Left kidney (tissue), 8 donors: Measurements from ENCODE around the gene CBX5. TPM values are rescaled to one million over a fixed set of nuclear protein-coding genes. Genes with fewer than 3 reads are reported as not detected.
"Not testable (repeated sequence)": the region's sequence is repeated elsewhere in the genome, so short reads cannot be mapped to it uniquely, and the experiment has no call there.

ENCODE experiments used
- DNase-seq: peaks from one replicate; pipeline ENCODE4 v3.0.0-alpha.2; 2013
- long read RNA-seq, 8 donors: transcript quantifications; one replicate each; lab custom pipeline, GENCODE V29; 2026
- polyA plus RNA-seq: library from polyadenylated mRNA; unstranded; fragments of 120-200 nt; gene quantifications from one replicate; pipeline ENCODE4 v1.2.1, GENCODE V29; 2013; ENCODE audit not compliant: insufficient read length

The CBX5 gene
- polyA plus RNA-seq, result 169 TPM
- long read RNA-seq, donor 1, full-length matches to known transcripts, result 31 of 4,374 reads
- long read RNA-seq, donor 1, partial matches to known transcripts, result 3,993 of 4,374 reads
- long read RNA-seq, donor 1, other reads (novel, unspliced or antisense), result 350 of 4,374 reads
- long read RNA-seq, donor 2, full-length matches to known transcripts, result 31 of 3,549 reads
- long read RNA-seq, donor 2, partial matches to known transcripts, result 2,141 of 3,549 reads
- long read RNA-seq, donor 2, other reads (novel, unspliced or antisense), result 1,377 of 3,549 reads
- long read RNA-seq, donor 3, full-length matches to known transcripts, result 18 of 2,514 reads
- long read RNA-seq, donor 3, partial matches to known transcripts, result 2,219 of 2,514 reads
- long read RNA-seq, donor 3, other reads (novel, unspliced or antisense), result 277 of 2,514 reads
- long read RNA-seq, donor 4, full-length matches to known transcripts, result 4 of 9 reads
- long read RNA-seq, donor 4, partial matches to known transcripts, result 5 of 9 reads
- long read RNA-seq, donor 4, other reads (novel, unspliced or antisense), result 0 of 9 reads
- long read RNA-seq, donor 5, full-length matches to known transcripts, result 24 of 49 reads
- long read RNA-seq, donor 5, partial matches to known transcripts, result 25 of 49 reads
- long read RNA-seq, donor 5, other reads (novel, unspliced or antisense), result 0 of 49 reads
- long read RNA-seq, donor 6, full-length matches to known transcripts, result 16 of 2,608 reads
- long read RNA-seq, donor 6, partial matches to known transcripts, result 2,294 of 2,608 reads
- long read RNA-seq, donor 6, other reads (novel, unspliced or antisense), result 298 of 2,608 reads
- long read RNA-seq, donor 7, full-length matches to known transcripts, result 30 of 4,184 reads
- long read RNA-seq, donor 7, partial matches to known transcripts, result 3,513 of 4,184 reads
- long read RNA-seq, donor 7, other reads (novel, unspliced or antisense), result 641 of 4,184 reads
- long read RNA-seq, donor 8, full-length matches to known transcripts, result 10 of 10 reads
- long read RNA-seq, donor 8, partial matches to known transcripts, result 0 of 10 reads
- long read RNA-seq, donor 8, other reads (novel, unspliced or antisense), result 0 of 10 reads

DNA sequence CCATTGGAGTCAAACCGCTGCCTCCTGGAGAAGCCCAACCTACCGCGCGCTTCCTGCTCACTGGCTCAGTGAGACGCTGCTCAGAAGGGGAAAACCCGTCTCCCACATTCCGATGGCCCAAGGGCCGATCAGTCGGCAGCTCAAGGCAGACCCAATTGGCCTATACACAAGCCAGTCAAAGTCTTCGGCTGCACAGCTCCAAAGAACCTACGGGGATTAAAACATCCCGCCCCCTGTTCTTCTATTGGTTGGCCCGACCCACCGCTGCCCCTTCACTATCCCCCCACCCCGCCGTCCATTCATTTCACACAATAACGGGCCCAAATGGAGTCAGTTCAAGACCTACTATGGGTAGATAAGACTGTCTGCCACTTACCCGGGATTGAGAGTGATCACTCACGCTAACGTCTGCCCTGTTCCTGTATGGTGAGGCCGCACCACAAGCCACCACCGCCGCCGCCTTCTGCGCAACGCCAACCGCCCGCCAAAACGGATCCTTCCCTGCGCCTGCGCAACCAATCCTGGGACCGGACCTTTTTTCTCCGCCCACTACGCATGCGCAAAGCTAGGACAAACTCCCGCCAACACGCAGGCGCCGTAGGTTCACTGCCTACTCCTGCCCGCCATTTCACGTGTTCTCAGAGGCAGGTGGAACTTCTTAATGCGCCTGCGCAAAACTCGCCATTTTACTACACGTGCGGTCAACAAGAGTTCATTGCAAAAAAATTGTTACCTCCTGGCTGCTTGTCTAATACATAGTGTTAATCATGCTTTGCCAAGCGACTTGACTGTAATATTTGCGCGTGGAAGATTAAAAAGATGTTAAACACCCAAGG, at the start of gene CBX5:
Gene CBX5 (minus strand): TSS at position 491 of the 836 bp plus-strand sequence. CDS start 22,472 bp downstream, outside the sequence.
- peak; percentile 100 for DNase-seq

DNA sequence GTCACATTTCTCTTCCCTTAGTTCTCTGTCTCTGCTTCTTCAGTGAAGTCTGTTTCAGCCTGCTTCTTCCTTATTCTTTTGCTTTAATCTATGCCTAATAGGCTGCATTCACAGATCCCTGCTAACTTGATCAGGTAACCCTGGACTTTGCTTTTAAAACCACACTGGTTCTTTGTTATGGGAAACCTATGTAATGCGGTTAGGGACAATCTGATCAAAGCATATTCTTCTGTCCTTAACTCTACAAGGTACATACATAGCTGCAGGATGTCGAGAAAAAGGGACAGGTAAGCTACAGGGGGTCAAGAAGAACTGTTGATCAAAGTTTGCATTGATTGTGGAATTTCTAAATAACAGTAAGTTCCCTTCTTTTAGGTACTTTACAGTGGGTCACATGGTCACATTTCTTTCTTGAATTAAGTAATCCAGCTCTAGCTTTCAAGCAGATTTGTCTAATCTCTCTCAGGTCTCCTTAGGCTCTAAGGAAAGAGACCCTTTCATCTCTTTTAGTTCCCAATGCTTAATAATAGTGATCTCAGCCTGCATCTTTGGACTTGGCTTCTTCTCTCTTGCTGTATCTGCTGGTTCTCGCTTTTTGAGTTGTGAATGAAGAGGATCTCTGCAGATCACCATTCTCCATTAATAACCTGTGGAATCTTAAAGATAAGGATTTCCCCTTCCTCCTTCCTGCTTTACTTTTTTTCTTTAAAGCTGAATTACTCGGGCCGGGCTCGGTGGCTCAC, 48.8 kb upstream of the CBX5 start:
- no peak for DNase-seq

- not testable (repeated sequence) for DNase-seq
Observed at GRCh38 chr12:54325442-54326109, 45.7 kb upstream of the CBX5 start.

GRCh38 chr12:54324617-54325441, 44.9 kb upstream of the CBX5 start, which contains the start of gene COPZ1:
Gene COPZ1, plus strand, starts transcription at chr12:54325131. Its CDS starts 33 bp downstream, at chr12:54325164.
- peak; percentile 99 for DNase-seq

DNA sequence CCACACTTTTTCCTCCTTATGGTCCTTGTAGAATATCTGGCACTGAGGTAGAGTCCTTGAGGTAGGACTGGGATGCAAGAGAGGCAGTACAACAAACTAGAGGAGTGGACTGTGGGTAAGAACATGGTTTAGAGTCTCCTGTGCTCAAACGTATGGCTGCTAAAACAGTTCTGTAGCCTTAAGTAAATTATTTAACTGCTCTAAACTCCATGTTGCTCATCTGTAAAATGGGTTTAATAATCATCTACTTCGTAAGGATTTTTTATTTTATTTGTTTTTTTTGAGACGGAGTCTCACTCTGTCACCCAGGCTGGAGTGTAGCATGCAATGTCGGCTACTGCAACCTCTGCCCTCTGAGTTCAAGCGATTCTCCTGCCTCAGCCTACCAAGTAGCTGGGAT, 41.4 kb upstream of the CBX5 start:
- DNase-seq, result no peak

DNA sequence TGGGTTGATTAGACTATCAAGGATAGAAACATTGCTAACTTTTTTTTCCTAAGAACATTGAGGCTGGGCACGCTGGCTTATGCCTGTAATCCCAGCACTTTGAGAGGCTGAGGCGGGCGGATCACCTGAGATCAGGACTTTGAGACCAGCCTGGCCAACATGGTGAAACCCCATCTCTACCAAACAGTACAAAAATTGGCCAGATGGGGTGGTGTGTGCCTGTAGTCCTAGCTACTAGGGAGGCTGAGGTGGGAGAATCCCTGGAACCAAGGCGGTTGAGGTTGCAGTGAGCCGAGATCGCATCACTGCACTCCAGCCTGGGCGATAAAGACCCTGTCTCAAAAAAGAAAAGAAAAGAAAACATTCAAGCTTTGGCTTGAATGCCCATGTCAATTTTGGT, 32.4 kb upstream of the CBX5 start:
- DNase-seq, result not testable (repeated sequence)

DNA sequence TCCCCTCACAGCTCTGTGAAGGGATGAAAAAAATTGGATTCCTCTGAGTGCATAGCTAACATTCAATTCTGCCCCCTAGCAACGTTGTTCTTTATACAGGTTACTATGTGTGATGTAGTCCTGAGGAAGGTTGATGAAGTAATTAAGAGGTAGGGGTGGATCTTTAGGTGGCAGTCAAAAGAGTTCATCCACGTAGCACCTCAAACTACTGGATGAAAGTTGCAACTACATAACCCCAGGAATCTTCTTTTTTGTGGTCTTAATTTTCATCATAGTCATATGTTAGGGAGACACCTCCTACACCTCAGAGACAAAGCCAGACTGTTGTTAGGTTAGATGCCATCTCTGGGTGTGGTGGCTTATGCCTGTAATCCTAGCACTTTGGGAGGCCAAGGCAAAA, 31.1 kb upstream of the CBX5 start:
- DNase-seq, result no peak

GRCh38 chr12:54306925-54307741, 27.2 kb upstream of the CBX5 start:
- DNase-seq, result no peak

- DNase-seq, result no peak
Observed at GRCh38 chr12:54304187-54304810, 24.4 kb upstream of the CBX5 start.

- DNase-seq, result no peak
Observed at GRCh38 chr12:54303640-54304039, 23.7 kb upstream of the CBX5 start.

DNA sequence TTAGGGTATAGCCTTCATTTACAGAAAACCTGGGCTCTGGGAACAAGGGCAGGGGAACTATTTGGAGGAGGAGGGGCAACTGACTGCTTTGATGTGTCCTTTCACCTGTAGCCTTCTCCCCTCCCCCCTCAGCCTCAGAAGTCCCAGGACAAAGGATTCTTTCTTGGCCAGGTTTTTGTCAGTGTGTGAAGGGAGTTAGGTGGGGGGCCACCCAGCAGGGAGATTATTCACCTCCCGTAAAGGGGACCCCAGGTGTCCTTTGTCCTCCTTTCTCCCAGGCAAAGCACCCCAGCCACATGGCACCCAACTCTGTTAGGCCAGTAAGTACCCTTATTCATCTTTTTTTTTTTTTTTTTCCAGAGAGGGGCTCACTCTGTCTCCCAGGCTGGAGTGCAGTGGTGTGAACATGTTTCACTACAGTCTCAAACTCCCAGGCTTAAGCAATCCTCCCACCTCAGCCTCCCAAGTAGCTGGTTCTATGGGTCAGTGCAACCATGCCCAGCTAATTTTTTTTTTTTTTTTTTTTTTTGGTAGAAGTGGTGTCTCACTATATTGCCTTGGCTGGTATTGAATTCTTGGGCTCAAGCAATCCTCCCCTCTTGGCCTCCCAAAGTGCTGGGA, 21.6 kb upstream of the CBX5 start:
- no peak for DNase-seq

GRCh38 chr12:54300732-54301427, 21.0 kb upstream of the CBX5 start, which contains the start of gene NFE2:
Gene NFE2, minus strand, starts transcription at chr12:54301015. Its CDS starts 5,767 bp downstream, at chr12:54295248.
- DNase-seq, result peak; percentile 81

DNA sequence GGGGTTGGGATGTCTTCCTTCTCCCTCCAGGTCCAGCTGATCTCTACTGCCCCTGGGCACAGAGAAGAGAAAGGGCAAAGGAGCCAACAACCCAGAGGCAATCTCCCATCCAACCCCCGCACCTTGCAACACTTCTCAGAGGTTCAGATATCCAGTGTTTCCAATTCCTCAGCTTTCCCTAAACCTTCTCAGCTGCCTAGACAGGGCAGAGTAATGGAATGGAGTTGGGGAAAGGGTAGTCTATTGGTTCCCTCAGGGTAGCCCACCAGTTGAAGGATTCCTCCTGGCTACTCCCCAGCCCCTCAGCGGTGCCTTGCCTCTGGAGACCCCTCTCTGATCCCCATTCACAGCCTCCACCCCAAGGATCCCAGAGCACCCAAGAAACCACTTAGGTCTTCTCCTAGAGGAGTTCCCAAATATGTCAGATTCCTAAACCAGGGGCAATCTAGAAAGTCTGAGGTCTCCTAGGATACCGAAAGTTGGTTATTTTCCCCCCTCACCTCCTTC, 20.4 kb upstream of the CBX5 start:
- DNase-seq, result no peak

GRCh38 chr12:54299515-54300224, 19.7 kb upstream of the CBX5 start:
- no peak for DNase-seq

DNA sequence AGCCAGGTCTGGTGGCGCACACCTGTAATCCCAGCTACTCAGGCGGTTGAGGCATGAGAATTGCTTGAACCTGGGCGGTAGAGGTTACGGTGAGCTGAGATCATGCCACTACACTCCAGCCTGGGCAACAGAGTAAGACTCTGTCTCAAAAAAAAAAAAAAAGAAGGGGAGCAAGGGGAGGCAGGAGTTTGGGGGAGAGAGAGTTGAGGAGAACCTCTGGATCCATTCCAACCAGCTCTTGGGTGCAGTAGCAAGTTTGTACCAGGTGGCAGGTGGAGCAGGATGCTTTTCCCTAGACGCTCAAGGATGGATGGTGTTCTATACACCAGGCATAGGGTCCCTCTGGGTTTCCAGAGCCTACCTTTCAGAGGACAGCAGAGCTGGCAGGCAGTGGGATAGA, 19.0 kb upstream of the CBX5 start:
- no peak for DNase-seq
